Measurements from ENCODE around the gene TBC1D8. TPM values are rescaled to one million over a fixed set of nuclear protein-coding genes. Genes with fewer than 3 reads are reported as not detected.

The TBC1D8 gene
- total RNA-seq, 1 donor from 2014 or later, result 52.3 TPM

DNA sequence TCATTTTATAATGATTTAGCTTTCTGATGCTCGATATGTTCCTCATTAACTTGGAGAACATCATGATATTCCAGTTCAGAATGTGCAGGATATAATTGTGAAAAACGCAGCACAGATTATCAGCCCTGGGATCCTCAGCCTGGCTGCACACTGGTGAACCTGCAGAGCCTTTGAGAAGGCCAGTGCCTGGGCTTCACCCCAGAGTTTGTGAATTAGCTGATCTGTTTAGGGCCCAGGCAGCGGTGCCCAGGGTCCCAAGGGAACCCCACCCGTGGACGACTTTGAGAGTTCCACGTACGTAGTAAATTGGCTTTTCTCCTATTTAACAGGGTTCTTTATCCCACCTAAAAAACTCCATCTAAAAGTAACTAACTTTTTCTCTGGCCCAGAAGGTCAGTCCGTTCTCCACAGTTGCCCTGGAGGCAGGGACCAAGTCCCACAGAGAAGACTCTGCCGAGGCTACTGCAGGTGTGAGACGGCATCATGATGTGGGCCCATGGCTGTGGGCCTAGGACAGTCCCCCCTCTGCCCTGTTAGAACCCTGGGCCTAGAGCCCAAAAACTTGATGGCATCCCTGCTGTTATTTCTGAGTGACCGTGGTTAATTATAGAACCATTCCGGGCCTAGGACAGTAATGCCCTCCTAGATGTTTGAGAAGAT is 188.7 kb downstream of the TBC1D8 start:
- no peak for DNase-seq (ENCODE audit: extremely low read depth, low read depth, low spot score)

DNA sequence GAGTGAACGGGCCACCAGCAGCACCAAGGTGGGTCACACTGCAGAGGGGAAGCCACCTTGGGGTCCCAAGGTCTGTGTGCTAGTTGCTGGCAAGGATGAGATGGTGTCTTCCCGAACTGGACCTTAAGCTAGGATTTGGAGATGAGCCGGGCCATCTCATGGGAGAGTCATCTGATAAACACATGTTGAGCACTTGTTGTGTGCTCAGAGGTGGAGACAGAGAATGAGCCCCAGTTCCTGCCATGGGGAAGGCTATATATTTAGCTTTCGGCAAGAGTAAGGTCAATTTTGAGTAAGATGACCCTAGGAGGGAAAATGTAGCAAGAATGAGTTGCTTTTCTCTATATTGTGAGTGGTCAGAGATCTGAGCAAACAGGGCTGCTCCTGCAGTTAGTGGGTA is 190.5 kb downstream of the TBC1D8 start:
- no peak for DNase-seq (ENCODE audit: extremely low read depth, low read depth, low spot score)

DNA sequence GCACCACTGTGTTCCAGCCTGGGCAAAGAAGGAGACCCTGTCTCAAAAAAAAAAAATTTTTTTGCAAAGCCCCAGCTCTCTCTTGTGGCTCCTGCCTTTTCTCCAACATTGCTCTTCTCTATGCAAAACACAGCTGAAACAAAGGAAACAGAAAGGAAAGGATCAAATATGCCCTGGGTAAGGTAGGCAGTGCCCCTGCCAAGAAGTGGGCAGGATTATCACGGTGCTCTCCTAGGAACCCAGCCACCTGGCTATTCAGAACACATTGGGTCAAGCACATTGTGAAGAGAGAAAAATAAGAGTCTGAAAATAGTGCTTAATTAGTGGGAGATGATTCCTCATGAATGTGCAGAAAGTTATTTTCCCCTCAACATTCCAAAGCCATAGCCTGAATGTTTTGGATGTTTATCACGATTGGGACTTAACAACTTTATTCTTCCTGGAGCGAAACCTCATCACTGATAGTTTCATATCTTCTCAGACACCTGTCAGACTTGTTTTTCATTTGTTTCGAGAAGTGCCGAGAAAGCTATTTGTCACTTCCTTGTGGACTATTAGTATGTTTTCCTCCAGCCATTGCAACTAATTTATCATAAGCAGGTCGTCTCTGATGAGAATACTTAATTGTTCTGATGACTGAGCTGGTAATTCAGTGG is 191.8 kb downstream of the TBC1D8 start:
- DNase-seq (ENCODE audit: extremely low read depth, low read depth, low spot score), result no peak

DNA sequence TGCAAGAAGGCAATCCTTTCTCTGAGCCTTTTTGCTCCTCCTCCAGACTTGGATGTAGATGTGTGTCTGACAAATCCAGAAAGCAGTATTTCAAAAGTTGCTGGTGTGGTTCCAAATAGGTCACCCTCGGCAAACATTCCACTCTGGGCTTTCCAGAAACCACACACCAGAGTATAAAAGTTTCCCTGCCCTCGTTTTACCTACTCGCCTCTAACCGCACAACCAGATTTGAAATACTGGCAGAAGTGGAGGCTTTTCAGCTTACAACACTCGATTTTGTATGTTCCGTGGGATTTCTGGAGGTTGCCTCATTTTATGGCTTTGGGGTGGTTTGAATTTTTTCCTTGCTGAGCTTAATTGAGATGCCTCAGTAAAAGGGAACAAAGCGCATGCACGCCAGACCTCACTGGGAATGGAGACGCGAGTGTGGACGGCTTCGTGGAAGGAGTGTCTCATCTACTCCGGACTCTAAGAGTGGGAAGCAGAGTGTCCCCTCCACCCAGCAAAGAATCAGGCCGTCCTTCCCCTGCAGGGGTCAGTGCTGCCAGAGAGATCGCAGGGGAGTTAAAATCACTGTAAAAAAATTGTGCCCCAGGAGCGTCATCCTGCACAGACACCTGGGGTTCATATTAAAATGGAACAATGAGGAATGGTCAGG is 193.1 kb downstream of the TBC1D8 start:
- no peak for DNase-seq (ENCODE audit: extremely low read depth, low read depth, low spot score)

Other genes with a start within 250 kb of the TBC1D8 start
- gene RPL31, start 149.1 kb downstream of the TBC1D8 start, total RNA-seq, result 693 and 1,005 TPM in 2 replicates
- gene CNOT11, start 101.5 kb upstream of the TBC1D8 start, total RNA-seq, result 39.7 and 40.5 TPM in 2 replicates
- 66.2 and 75.6 TPM in 2 replicates for gene RNF149, start 157.3 kb upstream of the TBC1D8 start, total RNA-seq
- gene CREG2, start 236.1 kb upstream of the TBC1D8 start, total RNA-seq, result 17.7 and 31.7 TPM in 2 replicates

Measured in glomerular endothelial cell (primary cell).